ENCODE results near the gene ITGB7. TPM values are rescaled to one million over a fixed set of nuclear protein-coding genes. Genes with fewer than 3 reads are reported as not detected.

Gene ITGB7
- total and polyA plus RNA-seq, 2 donors (not counting 3 experiments of a cell fraction or from before 2014, with no cell fraction given), result 0.17 TPM; not detected in 1

DNA sequence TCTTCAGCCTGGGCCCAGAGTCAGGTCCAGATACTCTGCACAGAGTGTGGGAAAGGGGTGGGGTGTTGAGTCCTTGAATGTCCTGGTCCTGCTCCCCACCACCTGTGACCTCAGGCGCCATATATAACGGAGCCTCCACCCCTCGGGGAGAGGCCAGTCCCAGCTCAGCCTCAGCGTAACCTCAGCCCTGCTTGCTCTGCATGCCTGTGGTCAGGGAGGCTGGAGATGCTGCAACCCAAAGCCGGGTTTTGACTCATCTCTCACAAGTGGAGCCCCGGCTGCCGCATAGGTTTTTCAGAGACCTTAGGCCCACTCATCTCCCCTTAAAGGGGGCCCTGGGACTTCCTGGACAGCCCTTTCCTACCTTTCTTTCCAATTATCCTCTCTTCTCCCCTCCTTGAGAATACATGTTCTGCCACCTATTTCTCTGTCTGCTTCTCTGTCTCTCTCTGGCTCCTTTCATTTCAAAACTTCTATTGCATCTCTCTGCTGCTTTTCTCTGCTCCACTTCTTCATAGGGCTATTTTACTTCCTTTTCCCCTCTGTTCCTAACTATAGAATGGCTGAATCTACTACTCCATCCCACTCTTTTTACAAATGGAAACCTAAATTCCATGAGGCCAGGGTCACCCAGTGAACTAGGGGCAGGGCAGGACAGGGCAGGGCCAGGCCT is 1.2 kb downstream of the ITGB7 start:
- H3K4me2 ChIP-seq (ENCODE audit: insufficient read depth, low read length), result no peak overlapping the region
- no peaks in the 10 kb centered on the region for H4K20me1 ChIP-seq (replicated peaks; ENCODE audit: control insufficient read depth, extremely low read depth, insufficient read depth, low read length)
- CTCF ChIA-PET, result interaction anchor here (1.1 kb wide), 2 partner anchors 8 to 63 kb away, joined by 3 to 4 read pairs; no protein-coding TSS in a partner anchor
- intact Hi-C loops (cut with micrococcal nuclease) (no loop called here), dilution Hi-C loops (cut with MboI; ENCODE audit: extremely low pct_ligation_motif_present, low sequenced_read_pairs) (no loop called here)
- H3K27ac ChIP-seq (ENCODE audit: insufficient read depth, low read depth, low read length), result no peak overlapping the region
- H3K79me2 ChIP-seq (ENCODE audit: control insufficient read depth, insufficient read depth, low read length), result no peaks in the 10 kb centered on the region
- no peaks in the 10 kb centered on the region for H3K4me1 ChIP-seq (ENCODE audit: control insufficient read depth, extremely low read depth, insufficient read depth, low read length)
- no peak overlapping the region for H3K9ac ChIP-seq (replicated peaks; ENCODE audit: extremely low read depth, insufficient read depth, low read length)
- no peak for TF ChIP-seq POLR2A (IDR thresholded peaks at IDR 0.05; ENCODE audit: low read depth, low read length)
- TF ChIP-seq, protein P1, sequence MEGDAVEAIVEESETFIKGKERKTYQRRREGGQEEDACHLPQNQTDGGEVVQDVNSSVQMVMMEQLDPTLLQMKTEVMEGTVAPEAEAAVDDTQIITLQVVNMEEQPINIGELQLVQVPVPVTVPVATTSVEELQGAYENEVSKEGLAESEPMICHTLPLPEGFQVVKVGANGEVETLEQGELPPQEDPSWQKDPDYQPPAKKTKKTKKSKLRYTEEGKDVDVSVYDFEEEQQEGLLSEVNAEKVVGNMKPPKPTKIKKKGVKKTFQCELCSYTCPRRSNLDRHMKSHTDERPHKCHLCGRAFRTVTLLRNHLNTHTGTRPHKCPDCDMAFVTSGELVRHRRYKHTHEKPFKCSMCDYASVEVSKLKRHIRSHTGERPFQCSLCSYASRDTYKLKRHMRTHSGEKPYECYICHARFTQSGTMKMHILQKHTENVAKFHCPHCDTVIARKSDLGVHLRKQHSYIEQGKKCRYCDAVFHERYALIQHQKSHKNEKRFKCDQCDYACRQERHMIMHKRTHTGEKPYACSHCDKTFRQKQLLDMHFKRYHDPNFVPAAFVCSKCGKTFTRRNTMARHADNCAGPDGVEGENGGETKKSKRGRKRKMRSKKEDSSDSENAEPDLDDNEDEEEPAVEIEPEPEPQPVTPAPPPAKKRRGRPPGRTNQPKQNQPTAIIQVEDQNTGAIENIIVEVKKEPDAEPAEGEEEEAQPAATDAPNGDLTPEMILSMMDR (IDR thresholded peaks at IDR 0.05; ENCODE audit: extremely low read depth in 1 of 2, insufficient read depth in 1 of 2, low read depth in 1 of 2, low read length in 2 of 2), result no peak
- TF ChIP-seq JUN (IDR thresholded peaks at IDR 0.05; ENCODE audit: borderline replicate concordance, insufficient read depth, insufficient read length, low read depth), result no peak
- TF ChIP-seq EZH2 (IDR thresholded peaks at IDR 0.05; ENCODE audit: borderline replicate concordance, low read depth, low read length, severe bottlenecking), result no peak
- no peak for TF ChIP-seq FOS (IDR thresholded peaks at IDR 0.05; ENCODE audit: borderline replicate concordance, insufficient read depth, low read length)
- TF ChIP-seq MYC (IDR thresholded peaks at IDR 0.05; ENCODE audit: low read depth, low read length), result no peak
- no peak for TF ChIP-seq POLR2AphosphoS5 (IDR thresholded peaks at IDR 0.05; ENCODE audit: insufficient read depth, low read depth, low read length)
- no peak for TF ChIP-seq GATA2 (IDR thresholded peaks at IDR 0.05; ENCODE audit: insufficient read depth, insufficient read length, low read depth, low read length)
- TF ChIP-seq MAX (IDR thresholded peaks at IDR 0.05; ENCODE audit: insufficient read depth, insufficient read length), result no peak
- POLR2A ChIA-PET, result no interaction called here
- H3K4me3 ChIP-seq (replicated peaks in 1 of 3; ENCODE audit: insufficient read depth in 1 of 3, low read depth in 1 of 3, low read length in 3 of 3), result no peak overlapping the region
- FAIRE-seq (no peak), DNase-seq (ENCODE audit: low read depth, low spot score) (no peak)
- H2AFZ ChIP-seq (ENCODE audit: low read depth, low read length), result no peak overlapping the region
- no peaks in the 10 kb centered on the region for H3K9me3 ChIP-seq (replicated peaks; ENCODE audit: control insufficient read depth, insufficient read depth, low read length)
- no peaks in the 10 kb centered on the region for H3K27me3 ChIP-seq (ENCODE audit: control insufficient read depth in 2 of 2, insufficient read depth in 2 of 2, low read length in 2 of 2)
- H3K9me1 ChIP-seq (replicated peaks; ENCODE audit: control insufficient read depth, extremely low read depth, insufficient read depth, low read length), result no peaks in the 10 kb centered on the region
- no TSS peak for BruUV-seq (replicated peaks)
- no peaks in the 10 kb centered on the region for H3K36me3 ChIP-seq (ENCODE audit: control insufficient read depth in 2 of 2, extremely low read depth in 1 of 2, insufficient read depth in 2 of 2, low read length in 2 of 2)

Measured in endothelial cell of umbilical vein (primary cell).